Muscle layer of duodenum (tissue), 2 donors: ENCODE results near the gene CXCL3.

Source experiments
- H3K27ac ChIP-seq: one replicate; pipeline ENCODE4 v1.7.0; 2013; ENCODE audit warnings: mild to moderate bottlenecking, low read length
- H3K27me3 ChIP-seq: one replicate; pipeline ENCODE4 v1.7.0; 2013; ENCODE audit warnings: low read depth, mild to moderate bottlenecking, control low read depth, low read length
- H3K36me3 ChIP-seq, 2 donors: one replicate each; pipeline ENCODE4 v1.7.0; 2013; ENCODE audit warnings: low read length in 2 of 2, control low read depth in 1 of 2, mild to moderate bottlenecking in 1 of 2; ENCODE audit not compliant: insufficient read depth in 2 of 2, control insufficient read depth in 1 of 2
- H3K4me1 ChIP-seq, 2 donors: one replicate each; pipeline ENCODE4 v1.7.0; 2013; ENCODE audit warnings: low read length in 2 of 2, mild to moderate bottlenecking in 2 of 2, control low read depth in 1 of 2, moderate library complexity in 1 of 2; ENCODE audit not compliant: insufficient read depth in 2 of 2, control insufficient read depth in 1 of 2
- H3K4me3 ChIP-seq, 2 donors: one replicate each; pipeline ENCODE4 v1.7.0; 2013; ENCODE audit warnings: low read length in 2 of 2, low read depth in 1 of 2, mild to moderate bottlenecking in 1 of 2
- H3K9me3 ChIP-seq, 2 donors: one replicate each; pipeline ENCODE4 v1.7.0; 2013; ENCODE audit warnings: low read length in 2 of 2, control low read depth in 1 of 2, mild to moderate bottlenecking in 1 of 2; ENCODE audit not compliant: control insufficient read depth in 1 of 2
- donor health status: healthy.

The CXCL3 gene

DNA sequence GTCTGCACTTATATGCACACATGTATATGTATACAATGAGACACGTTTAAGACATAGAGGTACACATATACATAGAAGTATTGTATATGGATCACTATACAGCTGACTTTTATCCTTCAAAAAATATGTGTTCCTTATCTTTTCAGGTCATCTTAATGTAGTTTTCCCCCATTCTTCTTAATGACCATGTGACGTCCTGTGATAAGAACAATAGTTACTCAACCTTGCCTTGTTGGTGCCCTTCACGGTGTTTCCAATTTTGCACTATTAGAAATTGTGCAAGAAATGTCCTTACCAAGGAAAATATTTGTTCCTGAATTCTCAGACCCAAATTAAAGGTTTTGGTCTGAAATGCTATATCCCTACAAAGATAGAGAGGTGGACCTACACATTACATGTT lies 49.5 kb downstream of the CXCL3 start:
- H3K27ac ChIP-seq, result no peak overlapping the region
- H3K4me1 ChIP-seq, result no peaks in the 10 kb centered on the region
- H3K9me3 ChIP-seq, result no peaks in the 10 kb centered on the region
- no peak overlapping the region for H3K4me3 ChIP-seq
- H3K36me3 ChIP-seq, result no peaks in the 10 kb centered on the region
- no peaks in the 10 kb centered on the region for H3K27me3 ChIP-seq

DNA sequence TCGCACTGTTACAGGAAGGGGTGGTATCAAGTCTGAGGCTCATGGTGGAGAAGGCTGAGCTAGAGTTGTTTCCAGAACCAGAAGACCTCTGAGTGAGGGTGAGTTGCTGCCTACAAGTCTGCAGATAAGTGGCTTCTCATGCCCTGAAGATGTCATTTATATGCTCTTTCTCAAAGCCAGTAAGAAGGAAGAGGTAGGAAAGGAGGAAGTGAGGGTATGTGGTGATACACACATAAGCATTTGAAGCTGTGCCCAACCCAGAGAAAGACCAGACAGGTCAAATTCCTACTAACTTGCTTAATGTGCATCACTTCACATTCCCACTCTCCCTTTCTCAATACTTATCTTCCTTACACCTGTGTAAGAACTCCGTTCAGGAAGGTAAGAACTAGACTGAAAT lies 50.4 kb downstream of the CXCL3 start, which contains the start of gene PPBP:
TSS of gene PPBP (minus strand) at position 130 of the 400 bp plus-strand sequence. CDS start at position 43, 87 bp downstream.
- H3K4me1 ChIP-seq, result no peaks in the 10 kb centered on the region
- no peak within 1 kb of the TSS for H3K4me3 ChIP-seq
- H3K36me3 ChIP-seq, result no peaks in the 10 kb centered on the region
- no peaks in the 10 kb centered on the region for H3K9me3 ChIP-seq
- H3K27ac ChIP-seq, result no peak within 1 kb of the TSS
- H3K27me3 ChIP-seq, result no peaks in the 10 kb centered on the region
